SK-N-SH treated with all-trans-retinoic acid at 6 μM for 48 hours (cell line): ENCODE measurements around the gene HNRNPCL2.
"Not testable (repeated sequence)": the region's sequence is repeated elsewhere in the genome, so short reads cannot be mapped to it uniquely, and the experiment has no call there.

ENCODE experiments used
- CREB5 ChIP-seq: fragments of 250-450 bp; sonication (Bioruptor Pico); IDR thresholded peaks from 2 replicates; pipeline ENCODE4 v1.5.1; 2020; ENCODE audit warnings: low read depth, mild to moderate bottlenecking, moderate library complexity
- PPARA ChIP-seq: fragments of 250-450 bp; sonication (Bioruptor Pico); IDR thresholded peaks from 2 replicates; pipeline ENCODE4 v1.5.0; 2020; ENCODE audit warnings: mild to moderate bottlenecking, borderline replicate concordance

DNA sequence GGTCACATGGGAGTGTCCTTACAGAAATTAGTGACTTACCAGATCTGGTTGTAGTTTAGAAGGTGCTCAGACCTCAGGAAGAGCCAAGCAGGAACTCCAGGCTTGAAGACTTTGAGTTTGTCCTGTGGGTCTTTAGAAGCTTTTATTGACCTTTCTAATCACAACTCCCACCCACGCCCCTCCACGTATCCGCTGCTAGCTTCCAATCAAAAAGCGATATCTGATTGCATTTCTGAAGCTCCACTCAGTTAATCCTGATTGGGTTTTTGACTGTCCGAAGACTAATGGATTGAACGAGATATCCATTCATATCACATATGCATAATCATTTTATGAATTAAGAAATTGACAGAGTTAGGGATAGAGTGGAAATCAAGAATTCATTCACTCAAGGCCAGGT lies at the start of gene HNRNPCL2:
- not testable (repeated sequence) for TF ChIP-seq CREB5 (CRISPR knock-in tag); PPARA
